HEK293 (cell line): Measurements from ENCODE around the gene CHKA.

Source experiments
- CTCF ChIP-seq: fragments of 450-650 bp; formaldehyde crosslinking; IDR thresholded peaks from 2 replicates; pipeline ENCODE4 v1.5.1; 2016; ENCODE audit warnings: missing biosample characterization, missing genetic modification characterization
- MEIS1 ChIP-seq: sonication (generic); formaldehyde crosslinking; IDR thresholded peaks from 2 replicates; pipeline ENCODE4 v1.8.1; 2022; ENCODE audit warnings: missing genetic modification reagents, mild to moderate bottlenecking, borderline replicate concordance
- ZIC2 ChIP-seq: fragments of 450-650 bp; formaldehyde crosslinking; IDR thresholded peaks from 2 replicates; pipeline ENCODE4 v1.5.1; 2016; ENCODE audit warnings: missing biosample characterization, missing genetic modification characterization
- ZNF19 ChIP-seq: fragments of 450-650 bp; formaldehyde crosslinking; IDR thresholded peaks from 2 replicates; pipeline ENCODE4; 2016; ENCODE audit warnings: missing biosample characterization, missing genetic modification characterization, low read depth
- ZNF354C ChIP-seq: fragments of 450-650 bp; formaldehyde crosslinking; IDR thresholded peaks from 2 replicates; pipeline ENCODE4 v1.5.1; 2016; ENCODE audit warnings: missing biosample characterization, missing genetic modification characterization, low read depth, borderline replicate concordance
- ZNF473 ChIP-seq: fragments of 450-650 bp; formaldehyde crosslinking; IDR thresholded peaks from 2 replicates; pipeline ENCODE4 v1.5.1; 2017; ENCODE audit warnings: missing biosample characterization, missing genetic modification characterization
- ZNF510 ChIP-seq: fragments of 450-650 bp; formaldehyde crosslinking; IDR thresholded peaks from 2 replicates; pipeline ENCODE4 v1.5.1; 2018; ENCODE audit warnings: mild to moderate bottlenecking, missing genetic modification characterization, missing biosample characterization; ENCODE audit not compliant: insufficient replicate concordance
- ZNF785 ChIP-seq: fragments of 450-650 bp; formaldehyde crosslinking; IDR thresholded peaks from 2 replicates; pipeline ENCODE4 v1.5.1; 2016; ENCODE audit warnings: missing biosample characterization, missing genetic modification characterization

- TF ChIP-seq ZNF785 (tag by site-specific recombination): no peak
- no peak for TF ChIP-seq CTCF (tag by site-specific recombination)
- TF ChIP-seq ZNF19 (tag by site-specific recombination): no peak
- TF ChIP-seq ZNF473 (tag by site-specific recombination): no peak
- no peak for TF ChIP-seq ZNF510
- TF ChIP-seq MEIS1 (CRISPR knock-in tag): no peak
- no peak for TF ChIP-seq ZIC2 (tag by site-specific recombination)
- TF ChIP-seq ZNF354C (tag by site-specific recombination): no peak
Measured at GRCh38 chr11:68127714-68128681, 6.8 kb upstream of the CHKA start.
